Measurements from ENCODE around the gene SBDS. TPM values are rescaled to one million over a fixed set of nuclear protein-coding genes. Genes with fewer than 3 reads are reported as not detected.
"Not testable (repeated sequence)": the region's sequence is repeated elsewhere in the genome, so short reads cannot be mapped to it uniquely, and the experiment has no call there.

Gene SBDS
- total RNA-seq, 4 donors from 2014 or later: 138 to 199 (median 179) TPM

GRCh38 chr7:66994691-66995049, 716 bp downstream of the SBDS start:
- DNase-seq (ENCODE audit: low spot score in 2 of 2): peak; percentile 28 to 53
- H3K27me3 ChIP-seq: not testable (repeated sequence)

GRCh38 chr7:66994051-66994450, 1.3 kb downstream of the SBDS start:
- WGBS, 2 donors: 39 to 61% methylated on average over 5 of the region's 5 CpGs
- peak overlapping the region; percentile 92 to 99 (median 98) for H3K27ac ChIP-seq

More at GRCh38 chr7:66994691-66995049, 716 bp downstream of the SBDS start:
- H3K27ac ChIP-seq: peak overlapping the region; percentile 92 to 99 (median 98)
- peak overlapping the region; percentile 54 to 92 (median 80) for H3K4me3 ChIP-seq
- 1 to 3% methylated on average over 9 of the region's 9 CpGs for WGBS, 2 donors
- peaks cover 4 to 36% (median 14%) of the 10 kb centered on the region in 4 donors for H3K4me1 ChIP-seq
- H3K9me3 ChIP-seq: not testable (repeated sequence)
- TF ChIP-seq POLR2A (IDR thresholded peaks at IDR 0.05): peak; percentile 18 to 33
- TF ChIP-seq EP300 (IDR thresholded peaks at IDR 0.05): peak in 1 of 2 donors; percentile 74
- TF ChIP-seq CTCF (IDR thresholded peaks at IDR 0.05): peak in 4 of 5 experiments; percentile 29 to 54 (median 34)
- H3K36me3 ChIP-seq: peaks cover 2 to 48% (median 12%) of the 10 kb centered on the region in 3 donors

GRCh38 chr7:66989552-66989951, 5.8 kb downstream of the SBDS start:
- not testable (repeated sequence) for DNase-seq (ENCODE audit: low spot score in 2 of 2); H3K27ac ChIP-seq; H3K9me3 ChIP-seq; H3K27me3 ChIP-seq; H3K4me3 ChIP-seq
- 86 to 98% methylated on average over 1 of the region's 3 CpGs for WGBS, 2 donors
- H3K36me3 ChIP-seq: peaks cover 2 to 79% (median 17%) of the 10 kb centered on the region in 3 donors
- peaks cover 4 to 26% (median 8%) of the 10 kb centered on the region in 4 donors for H3K4me1 ChIP-seq

More at GRCh38 chr7:66994051-66994450, 1.3 kb downstream of the SBDS start:
- H3K9me3 ChIP-seq; H3K27me3 ChIP-seq; DNase-seq (ENCODE audit: low spot score in 2 of 2): not testable (repeated sequence)
- Histone ChIP-seq H3K4me3 (peak overlapping the region; percentile 54 to 92 (median 80)), H3K36me3 (peaks cover 2 to 48% (median 15%) of the 10 kb centered on the region in 3 donors), H3K4me1 (peaks cover 4 to 36% (median 14%) of the 10 kb centered on the region in 4 donors)

- not testable (repeated sequence) for H3K27ac ChIP-seq; DNase-seq (ENCODE audit: low spot score in 2 of 2); H3K4me3 ChIP-seq; H3K36me3 ChIP-seq; H3K27me3 ChIP-seq; H3K4me1 ChIP-seq
- WGBS, 2 donors: 90 to 94% methylated on average over 1 of the region's 1 CpG
- H3K9me3 ChIP-seq: peaks cover 0 to 14% (median 0%) of the 10 kb centered on the region in 4 donors
Observed at GRCh38 chr7:66980336-66980735, 15.1 kb downstream of the SBDS start.

- H3K4me3 ChIP-seq; H3K27ac ChIP-seq; H3K36me3 ChIP-seq; DNase-seq (ENCODE audit: low spot score in 2 of 2); H3K4me1 ChIP-seq; H3K27me3 ChIP-seq: not testable (repeated sequence)
- WGBS, 2 donors: 89 to 94% methylated on average over 2 of the region's 2 CpGs
- peaks cover 0 to 14% (median 0%) of the 10 kb centered on the region in 4 donors for H3K9me3 ChIP-seq
Observed at GRCh38 chr7:66979013-66979412, 16.4 kb downstream of the SBDS start.

- H3K27ac ChIP-seq; H3K36me3 ChIP-seq; H3K4me1 ChIP-seq; H3K27me3 ChIP-seq; H3K4me3 ChIP-seq; DNase-seq (ENCODE audit: low spot score in 2 of 2): not testable (repeated sequence)
- 88 to 90% methylated on average over 3 to 5 of the region's 5 CpGs for WGBS, 2 donors
- peaks cover 0 to 14% (median 0%) of the 10 kb centered on the region in 4 donors for H3K9me3 ChIP-seq
Observed at GRCh38 chr7:66978312-66978711, 17.1 kb downstream of the SBDS start.

GRCh38 chr7:66974986-66975590, 20.3 kb downstream of the SBDS start:
- H3K27me3 ChIP-seq: no peaks in the 10 kb centered on the region
- H3K9me3 ChIP-seq: peaks cover 0 to 6% (median 0%) of the 10 kb centered on the region in 4 donors
- H3K27ac ChIP-seq: no peak overlapping the region
- H3K36me3 ChIP-seq: no peaks in the 10 kb centered on the region
- H3K4me1 ChIP-seq: no peaks in the 10 kb centered on the region
- TF ChIP-seq CTCF (IDR thresholded peaks at IDR 0.05) (no peak), POLR2A (IDR thresholded peaks at IDR 0.05) (no peak)
- no peak overlapping the region for H3K4me3 ChIP-seq
- 86 to 89% methylated on average over 15 of the region's 15 CpGs for WGBS, 2 donors
- DNase-seq (ENCODE audit: low spot score in 2 of 2): no peak

GRCh38 chr7:66970310-66970709, 25.1 kb downstream of the SBDS start:
- no peak for DNase-seq (ENCODE audit: low spot score in 2 of 2)
- Histone ChIP-seq H3K4me1 (no peaks in the 10 kb centered on the region), H3K4me3 (no peak overlapping the region)

GRCh38 chr7:66969001-66969400, 26.4 kb downstream of the SBDS start:
- not testable (repeated sequence) for DNase-seq (ENCODE audit: low spot score in 2 of 2); H3K4me1 ChIP-seq

More at GRCh38 chr7:66970310-66970709, 25.1 kb downstream of the SBDS start:
- WGBS, 2 donors: 59 to 75% methylated on average over 4 to 5 of the region's 5 CpGs
- Histone ChIP-seq H3K9me3 (peaks cover 0 to 3% (median 0%) of the 10 kb centered on the region in 4 donors), H3K27me3 (no peaks in the 10 kb centered on the region), H3K27ac (no peak overlapping the region), H3K36me3 (no peaks in the 10 kb centered on the region)
- TF ChIP-seq EP300 (IDR thresholded peaks at IDR 0.05) (no peak), CTCF (IDR thresholded peaks at IDR 0.05) (no peak), POLR2A (IDR thresholded peaks at IDR 0.05) (no peak)

More at GRCh38 chr7:66969001-66969400, 26.4 kb downstream of the SBDS start:
- not testable (repeated sequence) for H3K27ac ChIP-seq, H3K9me3 ChIP-seq, H3K36me3 ChIP-seq, H3K4me3 ChIP-seq, H3K27me3 ChIP-seq
- 94 to 95% methylated on average over 5 of the region's 5 CpGs for WGBS, 2 donors
